GM13977 (cell line): Measurements from ENCODE around the gene SAPCD2.

ENCODE experiments used
- DNase-seq: peaks from one replicate; pipeline ENCODE4 v3.0.0; 2012; ENCODE audit warnings: low spot score
- CTCF ChIP-seq: IDR thresholded peaks from 2 replicates; pipeline ENCODE4 v1.5.1; 2012; ENCODE audit warnings: mild to moderate bottlenecking, control low read depth; ENCODE audit not compliant: insufficient read depth; ENCODE audit errors: extremely low read depth, missing control alignments
- in situ Hi-C: fragments of 300-500 bp; cut with MboI; formaldehyde crosslinking; loops from one replicate; pipeline ENCODE4 v1.12.0; 2022; ENCODE audit warnings: low sequenced_read_pairs, low pct_unique_long_range_greater_than_20kb, mixed read lengths, inconsistent platforms; ENCODE audit not compliant: unreplicated experiment

The SAPCD2 gene

DNA sequence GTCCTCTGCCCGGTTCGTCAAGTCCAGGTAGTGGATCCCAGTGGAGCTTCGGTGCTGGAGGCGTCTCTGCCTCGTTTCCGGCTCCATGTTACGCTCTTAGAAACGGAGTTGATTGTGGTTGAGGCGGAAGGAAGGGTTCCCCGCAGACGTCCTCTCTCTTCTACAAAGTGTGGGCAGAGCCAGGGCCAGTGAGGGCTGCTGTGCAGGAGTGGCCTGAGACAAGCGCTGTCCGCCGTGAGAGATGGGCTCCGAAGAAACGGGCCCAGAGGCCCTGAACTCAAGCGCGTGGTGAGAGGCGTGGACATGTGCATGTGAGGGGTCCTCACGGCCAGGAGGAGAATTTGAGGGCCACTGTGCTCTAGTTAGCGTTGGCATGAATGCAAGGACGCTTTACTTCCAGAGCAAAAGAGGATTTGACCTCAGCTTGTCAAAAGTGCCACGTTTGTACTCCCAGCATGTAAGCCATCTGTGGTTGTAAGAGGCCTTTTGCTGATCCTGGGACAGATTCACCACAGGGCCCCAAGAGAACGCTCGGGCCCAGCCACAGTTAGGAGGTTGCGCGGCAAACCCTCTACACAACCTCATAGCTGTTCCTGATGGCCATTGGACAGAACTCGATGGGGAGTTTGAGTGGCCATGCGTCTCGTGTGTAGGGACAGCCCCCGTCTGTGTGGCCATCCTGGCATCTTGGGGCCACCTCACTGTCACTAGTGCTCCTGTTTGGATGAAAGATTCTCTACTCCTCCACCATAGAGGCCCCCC is 26.6 kb upstream of the SAPCD2 start:
- in situ Hi-C loops: no loop called here
- DNase-seq: no peak
- TF ChIP-seq CTCF: no peak

DNA sequence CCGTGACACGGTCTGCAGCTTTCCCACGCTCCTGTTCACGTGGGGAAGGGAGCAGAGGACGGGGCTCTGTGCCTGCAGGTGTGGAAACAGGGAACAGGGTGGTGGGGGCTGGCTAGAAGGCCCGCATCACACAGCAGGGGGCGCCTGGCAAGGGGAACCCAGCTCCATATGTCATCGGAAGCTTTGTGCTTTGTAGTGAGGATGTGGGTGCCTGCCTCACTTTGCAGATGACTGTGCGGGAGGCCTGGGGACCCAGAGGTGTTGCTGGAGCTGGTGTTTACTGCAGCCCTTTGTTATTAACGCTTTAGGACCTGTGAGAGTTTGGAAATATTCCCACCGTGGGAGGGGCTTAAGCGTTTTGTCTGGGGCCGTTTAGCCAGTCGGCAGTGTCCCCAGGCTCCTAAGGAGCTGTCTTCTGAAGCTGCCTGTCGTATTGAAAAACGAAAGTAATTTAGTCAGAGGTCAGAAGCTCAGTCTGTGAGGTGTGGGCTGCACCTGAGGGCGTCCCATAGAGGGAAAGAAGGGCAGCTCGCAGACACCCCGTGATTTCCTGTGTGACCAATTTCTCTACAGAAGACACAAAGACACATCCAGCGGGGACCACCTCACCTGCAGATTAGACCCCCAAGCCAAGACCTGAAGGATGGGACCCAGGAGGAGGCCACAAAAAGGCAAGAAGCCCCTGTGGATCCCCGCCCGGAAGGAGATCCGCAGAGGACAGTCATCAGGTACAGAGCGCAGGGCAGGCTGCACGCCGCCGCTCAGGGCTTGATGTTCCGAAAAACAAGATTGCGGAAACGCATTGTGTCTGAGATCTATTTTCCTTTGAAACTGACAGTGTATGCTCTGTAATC is 25.5 kb upstream of the SAPCD2 start:
- in situ Hi-C loops: no loop called here
- peak; percentile 86 for DNase-seq
- peak; percentile 80 for TF ChIP-seq CTCF

- no peak for DNase-seq
- no peak for TF ChIP-seq CTCF
- in situ Hi-C loops: no loop called here
Measured at GRCh38 chr9:137089232-137089947, 19.0 kb upstream of the SAPCD2 start.

GRCh38 chr9:137088121-137088520 is 17.8 kb upstream of the SAPCD2 start:
- in situ Hi-C loops: no loop called here
- no peak for DNase-seq
- no peak for TF ChIP-seq CTCF

DNA sequence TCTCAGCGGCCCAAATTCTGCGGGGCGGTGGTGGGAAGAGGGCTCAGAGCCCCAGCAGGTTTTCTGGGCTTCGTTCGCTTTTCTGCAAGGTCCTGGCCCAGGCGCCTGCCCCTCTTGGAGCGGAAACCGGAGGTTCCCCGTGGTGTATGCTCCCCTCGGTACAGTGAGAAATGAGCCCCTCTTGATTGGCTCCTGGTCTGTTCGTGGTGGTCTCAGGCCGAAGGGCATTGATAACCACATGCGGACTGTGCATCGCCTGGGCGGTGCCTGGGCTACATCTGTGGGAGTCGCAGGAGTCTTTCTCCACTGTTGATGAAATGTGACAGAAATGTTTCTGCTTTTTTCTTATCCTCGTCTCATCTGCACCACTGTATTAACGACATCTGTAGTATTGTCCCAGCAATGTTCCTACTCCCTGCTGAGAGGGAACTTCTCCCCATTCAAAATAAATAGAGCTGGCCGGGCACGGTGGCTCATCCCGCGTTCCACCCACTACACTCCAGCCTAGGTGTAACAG is 17.1 kb upstream of the SAPCD2 start:
- in situ Hi-C loops: no loop called here
- no peak for DNase-seq

More for the DNA sequence above, 17.1 kb upstream of the SAPCD2 start:
- TF ChIP-seq CTCF: no peak
